Retina (tissue), 1 donor: ENCODE measurements around the gene CCDC117.
A peak's percentile ranks its signal among the peaks of the same experiment; 100 is the strongest.
"Not testable (repeated sequence)": the region's sequence is repeated elsewhere in the genome, so short reads cannot be mapped to it uniquely, and the experiment has no call there.

Experiments
- DNase-seq: peaks from one replicate; pipeline ENCODE4 v3.0.0-alpha.2; 2016

Gene CCDC117

GRCh38 chr22:28801845-28802594 lies 29.5 kb downstream of the CCDC117 start:
- DNase-seq = no peak

- no peak for DNase-seq
Measured at GRCh38 chr22:28802595-28803123, 30.2 kb downstream of the CCDC117 start.

- not testable (repeated sequence) for DNase-seq
Measured at GRCh38 chr22:28805426-28805825, 32.9 kb downstream of the CCDC117 start.

GRCh38 chr22:28808716-28809355 lies 36.3 kb downstream of the CCDC117 start:
- no peak for DNase-seq

GRCh38 chr22:28810821-28811491 lies 38.5 kb downstream of the CCDC117 start:
- peak; percentile 36 for DNase-seq

- DNase-seq = no peak
Measured at GRCh38 chr22:28812516-28812915, 40.0 kb downstream of the CCDC117 start.

- DNase-seq = no peak
Measured at GRCh38 chr22:28813772-28814518, 41.5 kb downstream of the CCDC117 start.

GRCh38 chr22:28815111-28815510 lies 42.6 kb downstream of the CCDC117 start:
- DNase-seq = no peak

GRCh38 chr22:28815729-28816128 lies 43.2 kb downstream of the CCDC117 start:
- no peak for DNase-seq

- DNase-seq = no peak
Measured at GRCh38 chr22:28817064-28817463, 44.6 kb downstream of the CCDC117 start.

- no peak for DNase-seq
Measured at GRCh38 chr22:28817919-28818859, 45.7 kb downstream of the CCDC117 start.

GRCh38 chr22:28819253-28820096 lies 47.0 kb downstream of the CCDC117 start:
- DNase-seq = no peak

GRCh38 chr22:28820885-28821284 lies 48.4 kb downstream of the CCDC117 start:
- no peak for DNase-seq

- no peak for DNase-seq
Measured at GRCh38 chr22:28821452-28821851, 49.0 kb downstream of the CCDC117 start.

GRCh38 chr22:28822930-28823551 lies 50.5 kb downstream of the CCDC117 start:
- peak; percentile 39 for DNase-seq

GRCh38 chr22:28824455-28824854 lies 52.0 kb downstream of the CCDC117 start:
- DNase-seq = not testable (repeated sequence)

GRCh38 chr22:28826430-28826829 lies 53.9 kb downstream of the CCDC117 start:
- DNase-seq = not testable (repeated sequence)

- DNase-seq = no peak
Measured at GRCh38 chr22:28826921-28827320, 54.4 kb downstream of the CCDC117 start.

GRCh38 chr22:28829358-28830181 lies 57.1 kb downstream of the CCDC117 start:
- DNase-seq = peak; percentile 80
